ENCODE measurements around the gene GARS1.

DNA sequence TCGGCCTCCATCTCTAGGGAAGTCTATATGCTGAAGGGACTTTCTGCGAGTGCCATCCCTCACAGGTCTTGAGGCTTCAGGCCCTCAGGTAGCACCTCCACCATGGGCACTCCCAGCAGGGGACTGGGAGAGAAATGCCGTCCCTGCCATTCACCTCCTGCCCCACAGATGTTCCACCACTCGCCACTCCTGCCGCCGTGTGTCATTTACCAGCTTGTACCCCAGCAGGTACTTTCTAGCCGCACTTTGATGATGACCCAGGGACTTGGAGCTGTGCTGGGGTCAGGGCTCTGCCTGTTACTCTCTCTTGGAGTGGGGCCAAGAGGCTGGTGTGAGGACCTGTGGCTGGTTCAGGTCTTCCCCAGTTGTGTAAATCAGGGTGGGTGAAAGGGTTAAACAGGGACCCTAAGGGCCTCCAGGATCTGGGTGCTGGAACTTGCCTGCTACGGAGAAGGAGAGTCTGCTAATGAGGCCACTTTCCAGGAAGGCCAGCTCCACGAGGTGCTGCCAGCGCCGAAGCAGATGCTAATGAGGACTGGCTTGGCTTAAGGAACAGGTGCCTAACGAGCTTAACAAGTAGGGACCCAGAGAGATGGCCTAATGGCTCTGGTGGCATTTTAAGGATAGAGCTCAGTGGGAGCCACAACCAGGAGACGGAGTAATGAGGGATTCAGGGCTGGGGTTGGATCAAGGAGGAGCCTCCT is 55.2 kb downstream of the GARS1 start:
- TF ChIP-seq, protein P1, sequence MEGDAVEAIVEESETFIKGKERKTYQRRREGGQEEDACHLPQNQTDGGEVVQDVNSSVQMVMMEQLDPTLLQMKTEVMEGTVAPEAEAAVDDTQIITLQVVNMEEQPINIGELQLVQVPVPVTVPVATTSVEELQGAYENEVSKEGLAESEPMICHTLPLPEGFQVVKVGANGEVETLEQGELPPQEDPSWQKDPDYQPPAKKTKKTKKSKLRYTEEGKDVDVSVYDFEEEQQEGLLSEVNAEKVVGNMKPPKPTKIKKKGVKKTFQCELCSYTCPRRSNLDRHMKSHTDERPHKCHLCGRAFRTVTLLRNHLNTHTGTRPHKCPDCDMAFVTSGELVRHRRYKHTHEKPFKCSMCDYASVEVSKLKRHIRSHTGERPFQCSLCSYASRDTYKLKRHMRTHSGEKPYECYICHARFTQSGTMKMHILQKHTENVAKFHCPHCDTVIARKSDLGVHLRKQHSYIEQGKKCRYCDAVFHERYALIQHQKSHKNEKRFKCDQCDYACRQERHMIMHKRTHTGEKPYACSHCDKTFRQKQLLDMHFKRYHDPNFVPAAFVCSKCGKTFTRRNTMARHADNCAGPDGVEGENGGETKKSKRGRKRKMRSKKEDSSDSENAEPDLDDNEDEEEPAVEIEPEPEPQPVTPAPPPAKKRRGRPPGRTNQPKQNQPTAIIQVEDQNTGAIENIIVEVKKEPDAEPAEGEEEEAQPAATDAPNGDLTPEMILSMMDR (conservative IDR thresholded peaks at IDR 0.05 in 1 of 2, IDR thresholded peaks at IDR 0.05 in 1 of 2; ENCODE audit: extremely low read depth in 1 of 2, insufficient read depth in 1 of 2, low read depth in 1 of 2, low read length in 2 of 2), result no peak
- TF ChIP-seq EZH2 (IDR thresholded peaks at IDR 0.05; ENCODE audit: borderline replicate concordance, low read length), result no peak

Data from mammary epithelial cell (primary cell).